K562 (cell line): ENCODE results near the gene CCDC85B. TPM values are rescaled to one million over a fixed set of nuclear protein-coding genes. Genes with fewer than 3 reads are reported as not detected.

Experiments
- CBFA2T3 ChIP-seq: fragments of 450-650 bp; IDR thresholded peaks from 2 replicates; pipeline ENCODE4 v1.6.1; 2017
- CHD1 ChIP-seq: fragments of 200-600 bp; sonication (generic); IDR thresholded peaks from one replicate; pipeline ENCODE4 v1.6.1; 2012; ENCODE audit warnings: mild to moderate bottlenecking, moderate library complexity, low read length, inconsistent platforms
- ESRRA ChIP-seq: fragments of 450-650 bp; IDR thresholded peaks from 2 replicates; pipeline ENCODE4 v1.6.1; 2014; ENCODE audit warnings: low read depth, mild to moderate bottlenecking, moderate library complexity, borderline replicate concordance
- GABPB2 ChIP-seq: fragments of 250-450 bp; sonication (Bioruptor Pico); conservative IDR thresholded peaks from 2 replicates; pipeline ENCODE4 v1.5.1; 2021; ENCODE audit warnings: mild to moderate bottlenecking
- GTF2B ChIP-seq: IDR thresholded peaks from 2 replicates; pipeline ENCODE4 v1.6.1; 2011; ENCODE audit not compliant: insufficient read length; ENCODE audit errors: extremely low read depth
- HINFP ChIP-seq: fragments of 450-650 bp; conservative IDR thresholded peaks from 2 replicates; pipeline ENCODE4 v1.6.1; 2016; ENCODE audit warnings: missing genetic modification characterization, low read depth, mild to moderate bottlenecking, control low read depth, missing compliant biosample characterization
- HMGN3 ChIP-seq: IDR thresholded peaks from 2 replicates; pipeline ENCODE4 v1.6.1; 2011; ENCODE audit warnings: borderline replicate concordance, low read depth, mild to moderate bottlenecking, mixed read lengths, low read length; ENCODE audit not compliant: insufficient read length; ENCODE audit errors: extremely low read depth
- MAFG ChIP-seq: fragments of 450-650 bp; conservative IDR thresholded peaks from 2 replicates; pipeline ENCODE4 v1.6.1; 2016; ENCODE audit warnings: missing genetic modification characterization, missing compliant biosample characterization
- MNT ChIP-seq, 2 experiments: fragments of 450-650 bp; conservative IDR thresholded peaks; 2 replicates each; pipeline ENCODE4 v1.6.1; 2017; ENCODE audit warnings: mild to moderate bottlenecking in 2 of 2, moderate library complexity in 2 of 2
- PTRF ChIP-seq: fragments of 450-650 bp; IDR thresholded peaks from 2 replicates; pipeline ENCODE4 v1.6.1; 2016; ENCODE audit warnings: mild to moderate bottlenecking, missing genetic modification characterization, missing compliant biosample characterization
- SRSF7 ChIP-seq: fragments of 200-400 bp; formaldehyde crosslinking; optimal IDR thresholded peaks from 2 replicates; pipeline ENCODE3; 2017; ENCODE audit warnings: mild to moderate bottlenecking, low read depth, low read length
- TBP ChIP-seq: optimal IDR thresholded peaks from 2 replicates; pipeline ENCODE3; 2011; ENCODE audit warnings: low read depth, low read length, improper control_type of control experiment
- ZNF280A ChIP-seq: fragments of 450-650 bp; IDR thresholded peaks from 2 replicates; pipeline ENCODE4 v1.6.1; 2018; ENCODE audit warnings: mild to moderate bottlenecking, low read depth; ENCODE audit not compliant: partially characterized antibody
- ZNF512 ChIP-seq: IDR thresholded peaks from 2 replicates; pipeline ENCODE4 v1.6.1; 2016; ENCODE audit warnings: missing genetic modification characterization, missing compliant biosample characterization
- ZNF592 ChIP-seq: fragments of 450-650 bp; IDR thresholded peaks from 2 replicates; pipeline ENCODE4 v1.6.1; 2017; ENCODE audit warnings: antibody characterized with exemption, mild to moderate bottlenecking
- polyA plus RNA-seq, 8 experiments: library from polyadenylated mRNA; depleted of rRNA in 4 of 8; stranded (reverse) in 5 of 8; unstranded in 3 of 8; fragments of >200 nt; fragmentation: Nextera tagmentation in 2 of 8; fragmentation: Illumina TruSeq in 1 of 8; extraction: Ambion mirVana in 2 of 8; extraction: Trizol in 1 of 8; gene quantifications; 2 replicates each; pipeline versions ENCODE4 v1.2.1 to v1.2.3, GENCODE V29; 2011 to 2014; ENCODE audit warnings: inconsistent platforms in 1 of 8, missing spikeins in 1 of 8
- total RNA-seq, 7 experiments: library from RNA; depleted of rRNA in 6 of 7; stranded (reverse); fragments of >200 nt in 6 of 7; fragmentation: Illumina TruSeq in 2 of 7; extraction: Trizol in 2 of 7; gene quantifications; 2 replicates each; pipeline versions ENCODE4 v1.2.1 to v1.2.3, GENCODE V29; 2011 to 2021; ENCODE audit warnings: low replicate concordance in 1 of 7

The CCDC85B gene
- total and polyA plus RNA-seq, 9 of the 15 experiments (the other 6 are each of a cell fraction or from before 2014, with no cell fraction given): 0.14 to 138 (median 6.2) TPM

- no peak for TF ChIP-seq GTF2B
- TF ChIP-seq GABPB2 (CRISPR knock-in tag): no peak
- no peak for TF ChIP-seq HINFP (tag)
- TF ChIP-seq TBP: no peak
- no peak for TF ChIP-seq ZNF512 (tag)
- peak; percentile 78 for TF ChIP-seq HMGN3
- no peak for TF ChIP-seq CHD1
- no peak for TF ChIP-seq MAFG (tag)
- peak; percentile 80 to 90 for TF ChIP-seq MNT (conservative IDR thresholded peaks at IDR 0.05)
- TF ChIP-seq PTRF: no peak
- peak; percentile 78; the same call in 1 of the 2 replicates for TF ChIP-seq ESRRA
- TF ChIP-seq SRSF7: no peak
- 0 out of 2 replicates have a peak, but pooled peaks have one; percentile 45 for TF ChIP-seq ZNF592
- TF ChIP-seq CBFA2T3: no peak; the same call in 1 of the 2 replicates
- TF ChIP-seq ZNF280A: no peak
Observed at GRCh38 chr11:65888163-65888814, 2.2 kb upstream of the CCDC85B start, which contains the start of gene FIBP (continued).
